DMS79 (cell line): Measurements from ENCODE around the gene HNRNPUL1.

ENCODE experiments used
- DNase-seq: peaks from one replicate; lab custom pipeline; 2025; lab: John Stamatoyannopoulos, UW

Gene HNRNPUL1

DNA sequence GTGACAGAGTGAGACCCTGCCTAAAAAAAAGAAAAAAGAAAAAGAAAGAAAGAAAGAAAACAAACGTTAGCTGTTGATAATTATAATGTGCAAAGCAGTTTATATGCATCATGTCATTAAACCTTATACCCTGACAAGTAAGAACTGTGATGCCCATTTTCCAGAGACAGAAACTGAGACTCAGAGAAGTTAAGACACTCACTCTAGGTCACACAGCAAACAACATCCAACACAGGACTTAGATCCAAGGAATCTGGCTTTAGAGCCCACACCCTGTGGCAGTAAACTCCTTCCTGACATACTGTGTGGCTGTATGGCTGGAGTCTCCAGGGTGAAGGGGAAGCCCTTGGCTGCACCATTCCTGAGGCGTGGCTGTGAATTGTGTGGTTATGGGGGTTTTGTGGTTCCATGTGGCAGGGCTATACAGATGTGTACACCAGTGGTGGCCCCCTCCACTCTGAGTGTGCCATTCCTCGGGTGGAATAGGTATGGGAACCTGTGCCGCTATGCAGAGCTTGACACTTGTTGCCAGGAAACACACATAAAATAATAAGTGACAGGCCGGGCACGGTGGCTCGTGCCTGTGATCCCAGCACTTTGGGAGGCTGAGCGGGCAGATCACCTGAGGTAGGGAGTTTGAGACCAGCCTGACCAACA, 29.5 kb upstream of the HNRNPUL1 start:
- no peak for DNase-seq

DNA sequence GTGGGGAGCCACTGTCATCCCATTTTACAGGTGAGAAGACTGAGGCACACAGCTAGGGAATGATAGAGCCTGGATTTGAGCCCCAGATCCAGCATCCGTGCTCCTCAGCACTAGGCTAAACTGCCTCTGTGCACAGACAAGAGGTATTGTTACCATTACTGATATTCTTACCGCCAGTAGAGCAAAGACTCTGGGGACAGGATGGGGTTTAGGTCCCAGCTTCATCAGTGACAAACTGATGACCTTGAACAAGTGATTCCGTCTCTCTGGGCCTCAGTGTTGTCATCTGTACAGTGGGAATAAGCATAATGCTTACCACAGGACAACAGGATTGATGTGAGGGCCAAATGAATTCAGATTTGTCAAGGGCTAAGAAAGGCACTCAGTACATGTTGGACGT, 28.7 kb upstream of the HNRNPUL1 start:
- DNase-seq, result no peak

GRCh38 chr19:41238244-41238643, 25.9 kb upstream of the HNRNPUL1 start:
- DNase-seq, result no peak

DNA sequence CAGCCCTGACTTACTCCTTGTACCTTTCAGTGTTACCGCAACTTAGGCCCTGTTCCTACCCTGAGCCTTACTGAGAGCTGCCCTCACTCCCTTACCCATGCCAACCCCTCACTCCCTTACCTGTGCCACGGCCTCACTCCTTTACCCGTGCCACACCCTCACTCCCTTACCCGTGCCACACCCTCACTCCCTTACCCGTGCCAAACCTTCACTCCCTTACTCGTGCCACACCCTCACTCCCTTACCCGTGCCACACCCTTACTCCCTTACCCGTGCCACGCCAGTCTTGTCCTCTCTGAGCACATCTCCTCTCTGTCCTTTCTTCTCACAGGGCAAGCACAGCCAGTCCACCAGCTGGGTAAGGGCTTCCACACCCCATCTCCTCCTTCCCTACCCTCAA, 24.8 kb upstream of the HNRNPUL1 start:
- no peak for DNase-seq

GRCh38 chr19:41239961-41240574, 24.1 kb upstream of the HNRNPUL1 start:
- no peak for DNase-seq

GRCh38 chr19:41241859-41242258, 22.3 kb upstream of the HNRNPUL1 start:
- no peak for DNase-seq

- DNase-seq, result no peak
Observed at GRCh38 chr19:41244117-41244516, 20.1 kb upstream of the HNRNPUL1 start.

DNA sequence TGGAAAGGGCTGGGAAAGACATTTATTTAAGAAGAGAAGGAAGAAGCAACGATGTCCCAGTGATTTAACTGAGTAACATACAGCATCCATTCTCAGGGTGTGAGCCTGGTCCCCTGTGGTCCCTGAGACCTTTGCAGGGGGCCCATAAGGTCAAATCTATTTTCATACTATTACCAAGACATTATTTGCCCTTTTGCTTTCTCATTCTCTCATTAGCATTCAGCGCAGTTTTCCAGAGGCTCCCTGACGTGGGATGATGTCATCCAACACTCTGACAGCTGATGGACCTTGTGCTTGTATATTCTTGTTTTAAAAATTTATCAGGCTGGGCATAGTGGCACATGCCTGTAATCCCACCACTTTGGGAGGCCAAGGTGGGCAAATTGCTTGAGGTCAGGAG, 18.3 kb upstream of the HNRNPUL1 start:
- no peak for DNase-seq

DNA sequence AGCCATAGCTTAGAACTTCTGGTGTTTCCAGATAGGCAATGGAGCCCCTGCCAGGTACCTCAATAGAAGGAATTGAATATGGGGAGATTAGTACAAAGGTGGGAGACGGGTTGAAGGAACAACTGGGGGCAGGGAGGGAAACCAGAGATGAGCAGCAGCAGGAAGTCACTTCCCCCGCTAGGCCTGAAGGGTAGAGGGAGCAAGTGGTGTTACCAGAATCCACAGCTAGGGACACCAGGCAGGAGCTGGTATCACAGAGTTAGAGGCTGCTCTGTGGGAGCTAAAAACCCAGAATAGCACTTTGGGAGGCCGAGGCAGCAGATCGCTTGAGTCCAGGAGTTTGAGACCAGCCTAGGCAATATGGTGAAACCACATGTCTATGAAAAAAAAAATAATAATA, 15.3 kb upstream of the HNRNPUL1 start:
- no peak for DNase-seq

DNA sequence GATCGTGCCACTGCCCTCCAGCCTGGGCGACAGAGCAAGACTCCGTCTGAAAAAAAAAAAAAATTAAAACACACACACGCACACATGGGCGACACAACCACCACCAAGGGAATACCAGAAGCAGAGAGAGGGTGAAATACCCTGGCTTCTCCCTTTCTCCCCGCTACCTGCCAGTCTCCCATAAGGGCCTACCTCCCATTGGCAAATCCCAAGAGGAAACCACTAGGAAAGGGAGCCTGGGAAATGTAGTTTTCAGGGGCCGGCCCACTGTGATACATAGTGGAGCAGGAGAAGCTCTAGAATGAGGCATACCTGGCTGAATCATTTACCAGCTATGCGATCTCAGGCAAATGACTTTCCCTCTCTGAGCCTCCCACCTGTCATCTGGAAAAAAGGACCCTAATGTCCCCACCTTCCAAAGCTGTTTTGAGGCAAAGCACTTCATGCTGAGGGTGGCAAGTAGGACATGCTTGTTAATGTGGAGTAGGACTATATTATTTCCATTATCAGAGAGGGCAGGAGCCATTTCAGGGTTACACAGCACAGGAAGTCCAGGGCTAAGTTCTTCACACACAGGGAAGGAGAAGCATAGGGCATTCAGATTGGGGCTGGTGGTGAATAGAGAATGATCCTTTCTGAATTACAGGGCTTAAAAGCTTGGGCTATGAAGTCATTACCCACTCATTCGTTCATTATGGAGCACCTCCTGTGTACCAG, 14.3 kb upstream of the HNRNPUL1 start:
- DNase-seq, result no peak

DNA sequence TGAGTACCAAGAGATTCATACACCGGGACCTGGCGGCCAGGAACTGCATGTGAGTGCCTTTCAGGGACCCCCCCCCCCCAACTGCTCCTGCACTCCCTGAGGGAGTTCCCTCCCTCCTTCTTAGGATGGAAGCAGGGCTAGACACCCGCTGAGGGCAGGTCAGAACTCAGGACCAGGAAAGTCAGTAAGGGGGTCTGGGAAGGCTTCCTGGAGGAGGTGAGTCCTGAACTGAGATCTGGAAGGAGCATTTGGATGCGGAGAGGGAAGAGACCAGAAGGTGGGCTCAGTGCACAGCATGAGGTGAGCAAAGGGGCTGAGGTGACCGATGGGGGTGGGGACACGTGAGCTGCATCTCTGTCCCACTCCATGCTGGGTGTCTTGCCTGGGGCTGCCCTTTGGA, 10.5 kb upstream of the HNRNPUL1 start:
- DNase-seq, result no peak

DNA sequence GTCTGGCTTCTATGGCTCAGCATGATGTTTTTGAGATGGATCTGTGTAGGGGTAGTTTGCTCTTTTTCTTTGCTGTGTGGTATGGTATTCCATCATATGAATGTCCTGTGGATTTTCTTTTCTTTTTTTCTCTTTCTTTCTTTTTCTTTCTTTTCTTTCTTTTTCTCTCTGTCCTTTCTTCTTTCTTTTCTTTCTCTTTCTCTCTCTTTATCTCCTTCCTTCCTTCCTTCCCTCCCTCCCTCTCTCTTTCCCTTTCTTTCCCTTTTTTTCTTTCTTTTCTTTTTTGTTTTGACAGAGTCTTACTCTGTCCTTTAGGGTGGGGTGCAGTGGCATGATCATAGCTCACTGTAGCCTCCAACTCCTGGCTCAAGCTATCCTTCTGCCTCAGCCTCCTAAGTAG, 9.0 kb upstream of the HNRNPUL1 start:
- no peak for DNase-seq

DNA sequence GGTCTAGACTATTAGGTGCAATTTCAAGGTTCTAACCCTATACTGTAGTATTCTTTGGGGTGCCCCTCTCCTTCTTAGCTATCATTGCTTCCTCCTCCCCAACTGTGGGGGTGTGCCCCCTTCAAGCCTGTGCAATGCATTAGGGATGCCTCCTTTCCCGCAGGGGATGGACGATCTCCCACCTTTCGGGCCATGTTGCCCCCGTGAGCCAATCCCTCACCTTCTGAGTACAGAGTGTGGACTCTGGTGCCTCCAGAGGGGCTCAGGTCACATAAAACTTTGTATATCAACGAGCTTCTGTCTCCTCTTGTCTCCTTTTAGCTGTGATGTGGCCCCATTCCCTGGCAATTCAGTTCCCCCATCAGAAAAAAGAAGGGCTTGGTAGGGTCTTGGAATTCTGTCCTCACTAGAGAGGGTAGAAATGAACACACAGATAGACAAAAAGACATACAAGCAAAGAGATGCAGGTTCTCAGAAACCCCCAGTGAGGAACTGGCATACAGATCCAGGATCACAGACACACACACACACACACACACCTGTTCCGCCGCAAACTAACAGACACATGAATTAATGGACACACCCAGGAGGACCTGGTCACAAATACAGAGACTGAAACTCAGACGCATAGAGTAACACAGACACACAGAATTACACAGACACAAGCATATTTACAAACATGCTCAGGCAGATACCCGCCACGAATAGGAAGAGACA, 2.5 kb upstream of the HNRNPUL1 start:
- no peak for DNase-seq

GRCh38 chr19:41263042-41263849, 926 bp upstream of the HNRNPUL1 start:
- no peak for DNase-seq

- peak; percentile 10 for DNase-seq
Observed at GRCh38 chr19:41264581-41265394, 616 bp downstream of the HNRNPUL1 start.

- DNase-seq, result no peak
Observed at GRCh38 chr19:41265395-41266153, 1.4 kb downstream of the HNRNPUL1 start.

DNA sequence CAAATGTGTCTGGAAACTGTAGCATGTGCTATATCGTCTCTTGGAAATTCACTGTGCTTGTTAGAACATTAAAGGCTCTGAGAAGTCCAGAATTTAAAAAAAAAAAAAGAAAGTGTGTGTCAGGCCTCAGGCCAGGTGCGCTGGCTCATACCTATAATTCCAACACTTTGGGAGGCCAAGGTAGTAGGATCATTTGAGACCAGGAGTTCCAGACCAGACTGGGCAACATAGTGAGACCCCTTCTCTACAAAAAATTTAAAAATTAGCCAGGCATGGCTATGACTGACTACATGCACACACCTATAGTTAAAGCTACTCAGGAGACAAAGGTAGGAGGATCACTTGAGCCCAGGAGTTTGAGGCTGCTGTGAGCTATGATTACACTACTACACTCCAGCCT, 4.9 kb downstream of the HNRNPUL1 start:
- no peak for DNase-seq

GRCh38 chr19:41269571-41269970, 5.4 kb downstream of the HNRNPUL1 start:
- DNase-seq, result no peak

GRCh38 chr19:41273076-41273475, 8.9 kb downstream of the HNRNPUL1 start:
- DNase-seq, result no peak

GRCh38 chr19:41274802-41275201, 10.6 kb downstream of the HNRNPUL1 start:
- no peak for DNase-seq
